ENCODE data around the gene FFAR2. TPM values are rescaled to one million over a fixed set of nuclear protein-coding genes. Genes with fewer than 3 reads are reported as not detected.

Gene FFAR2
- total RNA-seq, 1 experiment from 2014 or later = not detected

GRCh38 chr19:35439921-35440320 lies 8.1 kb upstream of the FFAR2 start:
- Mint-ChIP-seq H3K4me3 (ENCODE audit: unreplicated experiment) (no peak overlapping the region), H3K27ac (ENCODE audit: unreplicated experiment) (no peak overlapping the region), H3K36me3 (ENCODE audit: insufficient read depth, unreplicated experiment) (peaks cover 6% of the 10 kb centered on the region), H3K27me3 (ENCODE audit: insufficient read depth, unreplicated experiment) (no peaks in the 10 kb centered on the region), H3K9me3 (ENCODE audit: unreplicated experiment) (no peaks in the 10 kb centered on the region), H3K4me1 (ENCODE audit: low read depth, unreplicated experiment) (peaks cover 13% of the 10 kb centered on the region)
- TF ChIP-seq CTCF (IDR thresholded peaks at IDR 0.05; ENCODE audit: insufficient read depth in 1 of 2, low read depth in 1 of 2, low read length in 1 of 2, severe bottlenecking in 1 of 2, unreplicated experiment in 1 of 2) = no peak
- intact Hi-C loops (cut with micrococcal nuclease; ENCODE audit: unreplicated experiment) = no loop called here
- Histone ChIP-seq H3K27me3 (replicated peaks; ENCODE audit: control insufficient read depth, insufficient read depth, low read length) (no peaks in the 10 kb centered on the region), H3K36me3 (ENCODE audit: control insufficient read depth, insufficient read depth, low read length) (no peaks in the 10 kb centered on the region), H3K4me3 (ENCODE audit: low read depth, low read length) (no peak overlapping the region), H3K4me1 (peaks cover 10% of the 10 kb centered on the region; the same call in 1 of the 2 replicates), H3K9me3 (no peaks in the 10 kb centered on the region)
- BruUV-seq (replicated peaks) = no TSS peak
- ChIA-PET CTCF (no interaction called here), POLR2A (no interaction called here)
- no peak for DNase-seq

GRCh38 chr19:35442091-35442490 lies 6.0 kb upstream of the FFAR2 start:
- H3K4me1 ChIP-seq = peaks cover 2% of the 10 kb centered on the region; the same call in 1 of the 2 replicates
- Mint-ChIP-seq H3K4me1 (ENCODE audit: low read depth, unreplicated experiment) (peaks cover 6% of the 10 kb centered on the region), H3K27ac (ENCODE audit: unreplicated experiment) (no peak overlapping the region), H3K4me3 (ENCODE audit: unreplicated experiment) (no peak overlapping the region), H3K27me3 (ENCODE audit: insufficient read depth, unreplicated experiment) (no peaks in the 10 kb centered on the region), H3K36me3 (ENCODE audit: insufficient read depth, unreplicated experiment) (peaks cover 6% of the 10 kb centered on the region), H3K9me3 (ENCODE audit: unreplicated experiment) (no peaks in the 10 kb centered on the region)
- no peak for TF ChIP-seq CTCF (IDR thresholded peaks at IDR 0.05; ENCODE audit: insufficient read depth in 1 of 2, low read depth in 1 of 2, low read length in 1 of 2, severe bottlenecking in 1 of 2, unreplicated experiment in 1 of 2)
- H3K9me3 ChIP-seq = no peaks in the 10 kb centered on the region
- no TSS peak for BruUV-seq (replicated peaks)
- no peaks in the 10 kb centered on the region for H3K27me3 ChIP-seq (replicated peaks; ENCODE audit: control insufficient read depth, insufficient read depth, low read length)
- POLR2A ChIA-PET = no interaction called here
- no peak for DNase-seq
- CTCF ChIA-PET = no interaction called here
- intact Hi-C loops (cut with micrococcal nuclease; ENCODE audit: unreplicated experiment) = no loop called here
- H3K36me3 ChIP-seq (ENCODE audit: control insufficient read depth, insufficient read depth, low read length) = no peaks in the 10 kb centered on the region
- H3K4me3 ChIP-seq (ENCODE audit: low read depth, low read length) = no peak overlapping the region

GRCh38 chr19:35444735-35445134 lies 3.3 kb upstream of the FFAR2 start:
- no peaks in the 10 kb centered on the region for H3K36me3 Mint-ChIP-seq (ENCODE audit: insufficient read depth, unreplicated experiment)
- no peak overlapping the region for H3K27ac Mint-ChIP-seq (ENCODE audit: unreplicated experiment)
- POLR2A ChIA-PET = no interaction called here

More at GRCh38 chr19:35444735-35445134, 3.3 kb upstream of the FFAR2 start:
- no peak for TF ChIP-seq CTCF (IDR thresholded peaks at IDR 0.05; ENCODE audit: insufficient read depth in 1 of 2, low read depth in 1 of 2, low read length in 1 of 2, severe bottlenecking in 1 of 2, unreplicated experiment in 1 of 2)
- no TSS peak for BruUV-seq (replicated peaks)
- Histone ChIP-seq H3K4me1 (peaks cover 4% of the 10 kb centered on the region; the same call in 1 of the 2 replicates), H3K27me3 (replicated peaks; ENCODE audit: control insufficient read depth, insufficient read depth, low read length) (no peaks in the 10 kb centered on the region), H3K4me3 (ENCODE audit: low read depth, low read length) (no peak overlapping the region), H3K36me3 (ENCODE audit: control insufficient read depth, insufficient read depth, low read length) (no peaks in the 10 kb centered on the region), H3K9me3 (no peaks in the 10 kb centered on the region)
- H3K4me1 Mint-ChIP-seq (ENCODE audit: low read depth, unreplicated experiment) = peaks cover 7% of the 10 kb centered on the region
- intact Hi-C loops (cut with micrococcal nuclease; ENCODE audit: unreplicated experiment) = no loop called here
- H3K4me3 Mint-ChIP-seq (ENCODE audit: unreplicated experiment) = no peak overlapping the region
- no peak for DNase-seq
- no peaks in the 10 kb centered on the region for H3K9me3 Mint-ChIP-seq (ENCODE audit: unreplicated experiment)
- CTCF ChIA-PET = no interaction called here
- no peaks in the 10 kb centered on the region for H3K27me3 Mint-ChIP-seq (ENCODE audit: insufficient read depth, unreplicated experiment)

Measured in Caco-2 (cell line).